NCI-H2081 treated with DMSO at 0.1 percent for 48 hours (cell line): ENCODE measurements around the gene FSTL4.

Source experiments
- DNase-seq: peaks from one replicate; lab custom pipeline; 2025; lab: John Stamatoyannopoulos, UW

The FSTL4 gene

DNA sequence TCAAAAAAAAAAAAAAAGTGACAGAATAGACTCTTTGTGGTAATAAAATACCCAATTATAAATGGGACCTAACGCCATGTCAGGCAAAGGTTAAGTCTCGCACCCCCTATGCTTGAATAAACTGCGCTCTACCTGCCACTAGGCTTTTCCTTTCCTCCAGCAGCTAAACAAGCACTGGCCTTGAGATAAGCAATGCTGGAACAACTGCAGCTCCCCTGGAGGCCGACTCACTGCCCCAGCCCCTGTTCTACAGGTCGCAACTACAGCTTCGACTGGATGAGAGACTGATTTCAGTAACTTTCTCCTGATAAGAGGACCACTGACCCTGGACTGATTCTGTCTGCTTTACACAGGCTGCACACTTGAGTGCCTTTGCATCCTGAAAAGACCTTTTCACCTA, 350.3 kb downstream of the FSTL4 start:
- no peak for DNase-seq

DNA sequence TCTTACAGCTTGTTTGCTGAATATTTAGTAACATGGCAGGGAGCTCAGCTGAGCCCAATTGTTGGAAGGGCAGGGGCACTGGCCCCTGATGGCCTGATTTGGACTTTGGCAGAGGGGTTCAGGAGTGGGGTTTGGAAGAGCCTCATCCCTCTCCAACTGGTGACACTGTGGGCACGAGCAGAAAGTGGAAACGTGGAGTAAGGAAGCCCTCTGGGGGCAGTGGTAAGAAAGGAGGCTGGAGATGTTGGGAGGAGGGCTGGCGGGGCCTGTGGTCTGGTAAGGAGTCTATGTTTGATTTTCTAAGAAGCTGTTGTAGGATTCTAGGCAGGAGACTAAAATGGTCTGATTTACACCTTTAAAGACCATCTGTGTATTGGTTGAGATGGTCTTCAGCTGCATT, 351.6 kb downstream of the FSTL4 start:
- DNase-seq: no peak

DNA sequence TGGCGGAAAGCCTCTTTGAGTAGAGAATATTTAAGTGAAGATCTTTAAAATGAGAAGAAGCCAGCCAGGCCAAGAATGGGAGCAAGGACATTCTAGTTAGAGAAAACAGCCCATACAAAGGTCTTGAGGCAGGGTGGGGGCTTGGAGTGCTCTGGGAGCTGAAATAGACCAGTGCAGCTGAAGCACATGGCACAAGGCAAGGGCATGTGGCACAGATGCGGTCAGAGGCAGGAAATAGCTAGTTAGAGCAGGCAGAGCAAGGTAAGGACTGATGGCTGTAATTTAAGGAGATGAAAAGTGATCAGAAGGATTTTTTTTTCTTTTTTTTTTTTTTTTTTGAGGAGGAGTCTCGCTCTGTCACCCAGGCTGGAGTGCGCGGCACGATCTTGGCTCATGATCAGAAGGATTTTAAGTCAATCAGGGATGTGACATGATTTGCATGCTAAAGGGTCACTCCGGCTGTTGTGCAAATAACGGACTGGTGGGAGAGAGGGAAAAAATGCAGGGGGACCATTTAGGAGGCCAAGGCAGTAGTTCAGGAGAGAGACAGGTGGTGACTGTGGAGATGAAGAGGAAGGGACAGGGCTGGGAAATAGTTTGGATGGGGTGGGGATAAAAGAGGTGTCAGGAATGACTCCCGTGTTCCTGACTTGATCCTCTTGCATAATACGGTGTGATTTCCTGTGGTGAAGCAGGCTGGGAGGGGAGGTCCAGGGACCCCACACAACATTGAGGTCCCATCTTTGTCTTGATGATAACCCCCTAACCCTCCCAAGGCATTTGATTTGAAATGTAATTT, 352.9 kb downstream of the FSTL4 start:
- no peak for DNase-seq

DNA sequence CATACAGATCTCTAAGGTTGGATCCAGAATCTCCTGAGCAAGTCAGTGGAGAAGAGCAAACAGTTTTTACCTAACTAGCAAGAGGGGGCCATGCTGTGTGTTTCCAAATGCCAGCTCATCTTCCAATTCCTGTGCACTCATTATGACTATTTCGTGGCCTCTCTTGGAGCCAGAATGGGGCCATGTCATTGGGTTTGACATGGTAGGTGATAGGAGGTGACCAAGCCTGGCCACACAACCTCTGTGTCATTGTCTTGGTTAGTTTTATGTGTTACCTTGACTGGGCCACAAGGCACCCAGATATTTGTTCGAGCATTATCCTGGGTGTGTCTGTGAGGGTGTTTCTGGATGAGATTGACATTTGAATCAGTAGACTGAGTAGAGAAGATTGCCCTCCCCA, 354.4 kb downstream of the FSTL4 start:
- DNase-seq: no peak

DNA sequence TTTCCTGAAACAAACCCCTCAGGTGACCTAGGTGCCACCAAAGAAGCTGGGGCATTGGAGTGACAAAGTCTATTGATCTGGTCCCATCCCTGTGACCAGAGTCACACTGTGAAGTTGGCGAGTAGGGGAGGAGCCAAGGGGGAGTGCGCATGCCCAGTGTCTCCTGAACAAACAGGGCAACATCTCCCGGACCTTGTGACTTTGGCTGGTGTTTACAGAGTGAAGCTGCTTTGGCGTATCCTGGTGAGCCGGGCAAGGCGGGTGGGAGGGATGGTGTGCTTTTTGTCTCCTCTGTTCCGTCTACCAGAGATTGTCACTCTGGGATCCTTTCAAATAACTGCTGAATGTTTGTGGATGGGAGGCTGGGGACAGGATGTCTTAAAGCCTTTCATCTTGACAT, 356.1 kb downstream of the FSTL4 start:
- DNase-seq: no peak

DNA sequence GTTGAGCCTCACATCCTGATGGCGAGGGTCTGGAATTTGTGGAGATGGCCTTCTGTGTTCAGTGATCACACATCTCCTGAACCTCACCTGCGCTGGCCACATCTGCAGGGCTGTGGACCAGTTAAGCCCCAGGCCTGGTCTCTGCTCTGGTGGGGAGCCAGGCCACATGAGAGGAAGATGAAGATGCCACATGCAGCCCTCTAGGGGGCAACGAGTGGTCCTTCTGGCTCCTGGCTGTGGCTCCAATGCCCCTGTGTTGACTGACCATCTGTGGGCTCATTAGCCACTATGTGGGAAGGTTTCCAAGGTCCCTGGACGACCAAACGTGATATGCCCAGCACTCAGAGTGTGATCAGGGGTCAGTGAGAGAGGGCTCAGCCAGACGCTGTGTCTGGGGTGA, 357.5 kb downstream of the FSTL4 start:
- DNase-seq: no peak

DNA sequence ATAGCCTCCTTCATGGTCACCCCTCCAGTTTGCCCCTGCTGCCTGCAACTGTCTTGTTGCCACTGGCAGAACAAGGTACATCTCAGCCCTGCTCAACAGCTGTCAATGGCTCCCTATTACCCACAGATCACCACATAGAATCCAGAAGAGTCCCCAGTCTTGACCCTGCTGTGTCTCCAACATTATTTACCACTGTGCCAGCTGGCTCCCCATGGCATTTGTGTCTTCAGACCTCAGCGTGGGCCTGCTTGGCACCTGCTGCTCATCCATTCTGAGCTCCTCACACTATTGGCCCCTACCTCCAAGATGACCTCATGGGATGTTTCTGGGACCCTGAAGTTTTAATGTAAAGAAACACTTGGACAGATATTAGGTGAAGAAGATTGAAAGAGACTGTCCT, 358.7 kb downstream of the FSTL4 start:
- DNase-seq: no peak

DNA sequence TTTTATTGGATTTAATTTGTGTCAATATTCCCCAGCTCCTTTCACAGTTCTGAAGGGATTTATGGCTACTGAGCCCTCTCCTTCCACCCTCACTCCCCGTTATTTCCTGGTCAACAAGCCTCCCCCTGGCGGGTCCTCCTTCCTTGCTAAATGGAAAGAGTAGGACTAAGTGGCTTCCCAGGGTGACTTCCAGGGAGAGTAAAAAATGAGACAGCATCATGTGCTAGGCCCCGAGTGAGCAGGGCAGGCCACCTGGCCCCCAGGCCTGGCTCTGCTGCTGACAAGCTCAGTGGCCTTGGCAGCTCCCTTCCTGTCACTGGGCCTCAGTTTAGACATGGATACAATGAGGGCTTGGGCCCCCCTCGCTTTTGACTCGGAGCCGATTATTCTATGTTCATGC, 359.3 kb downstream of the FSTL4 start:
- DNase-seq: no peak

DNA sequence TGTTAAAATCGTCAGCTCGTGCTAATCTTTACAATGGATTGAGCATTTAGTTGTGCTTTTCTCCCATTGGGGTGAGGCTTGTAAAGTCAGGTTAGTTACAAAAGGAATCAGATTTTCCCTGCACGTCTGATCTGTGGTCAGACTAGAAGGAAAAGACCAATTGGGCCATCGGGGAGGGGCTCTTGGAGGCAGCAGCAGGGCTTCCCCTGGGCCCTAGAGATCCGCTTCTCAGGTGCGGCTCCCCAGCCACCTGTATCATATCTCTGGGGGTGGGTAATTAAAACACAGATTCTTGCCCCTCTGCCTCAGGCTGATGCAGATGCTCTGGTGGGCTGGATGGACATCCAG, 360.2 kb downstream of the FSTL4 start:
- no peak for DNase-seq

DNA sequence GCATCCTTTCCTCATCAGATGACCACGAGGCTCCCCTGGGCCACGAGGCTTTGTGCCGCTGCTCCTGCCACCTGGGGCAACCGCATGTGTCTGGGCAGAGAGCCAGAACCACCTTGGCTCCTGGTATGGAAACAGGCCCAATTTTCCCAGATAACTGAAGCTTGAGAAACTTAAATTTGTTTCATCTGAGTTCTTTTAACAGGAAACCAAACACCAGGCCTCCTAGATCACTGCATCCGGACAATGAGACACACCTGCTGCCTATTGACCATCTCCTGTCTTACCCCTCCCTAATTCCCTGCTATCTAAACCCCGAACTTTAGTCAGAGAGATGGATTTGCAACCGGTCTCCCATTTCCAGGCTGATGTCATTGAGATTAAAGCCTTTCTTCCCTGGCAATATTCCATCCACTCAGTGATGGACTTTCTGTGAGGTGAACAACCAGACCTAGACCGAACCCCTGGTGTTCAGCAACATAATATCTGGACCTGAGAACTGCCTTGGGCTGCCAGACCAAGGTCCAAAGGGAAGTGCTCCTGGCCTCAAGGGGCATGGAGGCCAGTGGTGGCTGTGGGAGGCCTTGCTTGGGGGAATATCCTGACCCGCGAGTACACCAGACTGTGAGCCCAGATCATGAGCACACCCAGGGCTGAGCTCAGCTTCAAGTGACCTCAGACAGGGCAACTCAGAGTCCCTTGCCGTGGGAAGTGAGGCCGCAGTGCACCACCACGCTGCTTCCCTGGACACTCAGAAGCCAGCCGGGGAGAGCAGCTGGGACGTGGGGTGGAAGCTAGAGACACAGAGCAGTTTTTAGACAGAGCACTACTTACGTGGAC, 360.8 kb downstream of the FSTL4 start:
- no peak for DNase-seq

DNA sequence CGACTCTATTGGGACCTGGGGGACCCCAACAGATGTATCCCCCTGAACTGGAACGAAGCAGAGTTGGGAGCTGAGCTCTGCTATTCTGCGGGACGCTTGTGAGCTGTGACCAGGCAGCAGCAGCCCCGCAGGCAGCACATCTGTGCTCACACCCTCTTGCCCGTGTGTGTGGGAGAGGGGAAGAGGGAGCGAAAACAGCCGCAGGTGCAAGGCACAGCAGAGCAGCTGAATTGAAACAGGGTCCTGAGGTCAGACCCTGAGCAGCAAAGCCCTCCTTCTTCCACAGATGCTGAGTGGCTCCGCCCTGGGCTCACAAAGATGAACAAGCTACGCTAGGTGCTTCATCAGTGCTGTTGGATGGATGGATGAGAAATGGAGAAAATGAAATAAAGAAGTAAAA, 361.8 kb downstream of the FSTL4 start:
- no peak for DNase-seq

DNA sequence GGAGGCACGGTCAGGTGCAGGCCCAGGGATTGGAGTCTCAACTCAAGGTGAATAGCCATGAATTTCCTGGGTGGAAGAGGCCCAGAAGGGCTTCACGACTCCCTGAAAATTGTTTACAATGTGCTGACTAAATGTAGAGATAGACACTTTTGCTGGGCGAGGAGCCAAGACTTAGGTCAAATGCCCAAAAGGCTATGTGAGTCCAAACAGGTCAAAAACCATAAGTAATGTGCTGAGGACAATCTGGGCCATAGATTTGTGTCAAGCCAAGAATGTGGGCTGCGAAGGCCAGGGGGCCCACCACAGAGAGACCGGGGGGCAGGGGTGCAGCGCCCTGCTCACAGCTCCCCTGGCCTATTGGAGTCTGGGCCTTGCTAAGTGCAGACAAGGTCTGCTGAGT, 362.7 kb downstream of the FSTL4 start:
- no peak for DNase-seq

DNA sequence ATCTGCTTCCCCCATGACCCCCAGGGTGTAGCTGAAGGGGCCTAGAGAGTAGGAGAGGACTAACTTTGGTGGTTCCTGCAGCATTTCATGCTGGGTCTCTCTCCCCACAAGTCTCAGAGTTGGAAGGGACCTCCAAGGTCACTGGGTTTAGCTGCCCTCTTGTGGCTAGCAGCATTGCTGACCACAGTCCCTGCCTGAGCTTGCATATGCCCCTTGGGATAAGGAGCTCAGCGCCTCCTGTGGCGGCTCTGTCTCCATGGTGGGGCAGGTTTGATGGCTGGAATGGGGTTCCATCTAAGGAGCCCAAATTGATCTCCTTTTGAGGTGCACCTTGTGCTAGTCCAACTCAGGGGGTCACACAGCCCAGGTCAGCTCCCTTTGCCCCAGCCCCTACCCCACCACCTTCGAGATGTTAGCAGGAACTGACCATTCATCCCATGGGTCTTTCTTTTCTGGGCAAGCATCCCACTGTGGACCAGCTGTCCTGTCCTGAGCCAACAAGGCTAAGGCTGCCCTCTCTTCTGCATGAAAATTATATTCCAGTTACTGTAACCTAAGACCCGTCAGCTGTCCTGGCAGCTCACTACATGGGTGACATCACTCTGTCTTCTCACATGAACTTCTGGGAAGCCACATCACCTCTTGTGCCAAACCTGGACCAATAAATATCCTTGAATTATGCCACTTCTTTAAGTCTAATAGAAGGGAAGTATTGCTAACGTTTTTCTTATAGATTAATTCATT, 364.3 kb downstream of the FSTL4 start:
- no peak for DNase-seq

DNA sequence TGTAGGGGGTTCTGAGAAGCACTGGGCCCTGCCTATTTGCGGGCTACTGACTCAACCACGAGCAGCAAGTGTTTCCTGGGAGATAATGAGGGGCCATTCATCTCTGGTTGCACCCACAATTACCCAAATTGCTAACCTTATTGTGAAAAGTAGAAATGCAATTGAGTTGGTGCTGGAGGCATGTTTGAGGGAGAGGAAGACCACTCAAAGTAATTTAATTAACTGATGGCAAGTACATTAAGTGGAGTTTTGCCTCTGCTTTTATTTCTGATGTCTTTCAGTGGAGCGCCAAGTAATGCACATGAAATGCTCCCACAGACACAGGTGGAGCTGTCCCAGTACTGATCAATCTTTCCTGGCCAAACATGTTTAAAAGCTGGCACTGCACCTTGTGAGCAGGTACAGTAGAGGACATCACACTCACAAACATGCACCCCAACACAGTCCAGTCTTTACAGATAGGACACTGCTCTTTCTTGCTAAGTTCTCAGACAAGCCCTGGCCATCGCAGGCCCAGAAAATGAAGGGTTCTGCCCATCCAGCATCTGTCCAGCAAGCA, 365.1 kb downstream of the FSTL4 start:
- no peak for DNase-seq

DNA sequence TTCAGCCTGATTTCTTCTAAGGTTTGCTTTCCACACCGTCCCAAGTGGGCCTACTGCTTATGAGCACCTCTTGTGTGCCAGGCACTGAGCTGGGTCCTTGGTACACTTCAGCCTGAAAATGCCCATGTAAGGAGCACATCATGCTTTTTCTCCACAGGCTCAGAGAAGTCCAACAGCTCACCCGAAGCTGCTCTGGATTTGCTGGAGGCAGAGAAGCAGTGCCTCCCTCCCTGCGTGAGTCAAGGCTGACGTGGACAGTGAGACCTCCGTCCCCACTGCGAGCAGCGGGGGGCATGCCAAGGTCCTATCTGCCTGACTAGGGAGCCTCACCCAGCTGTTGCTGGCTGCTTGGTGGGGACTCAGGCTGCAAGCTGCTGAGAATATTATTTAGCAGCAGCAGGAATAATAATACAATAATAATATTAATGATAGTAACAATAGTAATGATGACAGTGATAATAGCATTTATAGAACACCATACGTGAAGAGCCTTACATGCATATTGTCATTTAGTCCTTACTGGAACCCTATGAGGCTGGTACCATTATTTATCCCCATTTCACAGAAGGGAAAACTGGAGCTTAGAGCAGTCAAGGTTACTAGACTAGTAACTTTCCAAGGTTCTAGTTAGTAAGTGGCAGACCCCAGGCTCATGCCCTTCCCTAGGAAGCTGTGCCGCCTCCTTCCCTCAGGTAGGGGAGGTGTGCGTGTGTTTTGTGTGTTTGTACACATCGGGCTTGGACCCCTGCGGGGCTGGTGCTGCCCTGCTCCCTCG, 365.8 kb downstream of the FSTL4 start:
- DNase-seq: no peak

DNA sequence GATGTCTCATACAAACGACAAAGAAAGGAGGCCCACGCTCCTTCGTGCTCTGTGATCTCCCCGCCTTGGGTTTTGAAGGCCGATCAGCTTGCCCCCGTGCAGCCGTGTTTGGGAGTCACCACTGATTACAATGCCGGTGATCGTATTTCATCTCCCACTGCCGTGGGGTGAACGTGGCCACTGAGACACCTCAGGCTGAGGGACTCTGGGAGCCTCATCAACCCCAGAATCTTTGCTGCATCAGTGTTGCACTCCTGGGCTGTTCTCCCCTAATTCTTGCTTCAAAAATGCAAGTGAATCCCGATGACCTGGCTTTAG, 366.3 kb downstream of the FSTL4 start:
- no peak for DNase-seq

DNA sequence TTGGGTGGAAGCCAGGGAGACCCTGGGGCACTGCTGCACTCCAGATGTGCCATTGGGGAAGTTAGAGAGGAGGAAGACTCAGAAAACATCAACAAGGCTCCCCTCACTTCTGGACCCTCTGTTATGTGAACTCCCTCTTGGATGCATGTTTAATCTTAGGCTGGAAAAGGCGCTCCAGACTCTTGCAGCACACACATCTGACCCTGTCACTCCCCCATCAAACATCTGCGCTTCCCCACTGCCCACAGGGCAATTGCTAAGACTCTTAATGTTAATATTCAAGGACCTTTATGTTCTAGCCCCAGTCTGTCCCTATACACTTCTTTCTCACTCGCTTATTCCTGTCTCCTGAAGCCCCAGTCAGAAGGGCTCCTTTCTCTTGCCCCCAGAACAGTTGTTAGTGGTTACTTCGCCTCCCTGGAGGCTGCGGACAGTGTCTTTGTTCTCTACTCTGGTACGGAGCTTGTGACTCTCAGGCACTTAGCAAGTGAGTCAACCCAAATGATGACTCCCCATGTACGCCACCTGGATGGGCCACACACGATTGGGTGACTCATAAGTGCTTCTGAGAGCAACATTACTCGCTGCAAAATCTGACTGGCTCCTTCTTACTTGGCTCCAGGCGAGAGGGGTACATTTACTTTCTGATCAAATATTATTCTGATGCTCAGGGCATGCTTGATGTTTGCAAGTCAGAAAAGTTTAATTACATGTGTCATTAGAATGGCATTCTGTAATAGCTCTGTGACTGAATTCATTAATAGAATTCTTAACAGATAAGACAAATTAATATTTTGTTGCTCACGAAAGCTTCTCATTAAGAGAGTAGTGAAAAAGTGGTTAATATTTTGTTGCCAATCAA, 366.9 kb downstream of the FSTL4 start:
- DNase-seq: no peak

DNA sequence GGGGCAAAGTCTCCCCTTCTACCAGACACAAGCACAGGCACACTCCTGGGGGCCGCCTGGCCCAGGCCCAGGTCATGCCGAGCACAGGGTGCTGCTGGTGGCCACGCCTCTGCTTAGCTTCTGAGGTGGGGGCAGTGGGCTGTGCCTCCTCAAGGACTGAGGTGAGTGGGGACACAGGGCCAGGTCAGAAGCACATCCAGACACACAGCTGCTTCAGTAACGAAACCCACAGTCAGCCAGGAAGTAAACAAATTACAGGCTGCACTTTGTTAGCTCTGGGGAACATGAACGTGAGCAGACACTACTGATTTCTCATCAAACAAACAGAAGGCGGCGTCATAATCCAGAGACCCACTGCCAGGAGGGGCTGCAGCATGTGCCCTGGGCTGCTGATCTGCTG, 368.1 kb downstream of the FSTL4 start:
- DNase-seq: no peak

DNA sequence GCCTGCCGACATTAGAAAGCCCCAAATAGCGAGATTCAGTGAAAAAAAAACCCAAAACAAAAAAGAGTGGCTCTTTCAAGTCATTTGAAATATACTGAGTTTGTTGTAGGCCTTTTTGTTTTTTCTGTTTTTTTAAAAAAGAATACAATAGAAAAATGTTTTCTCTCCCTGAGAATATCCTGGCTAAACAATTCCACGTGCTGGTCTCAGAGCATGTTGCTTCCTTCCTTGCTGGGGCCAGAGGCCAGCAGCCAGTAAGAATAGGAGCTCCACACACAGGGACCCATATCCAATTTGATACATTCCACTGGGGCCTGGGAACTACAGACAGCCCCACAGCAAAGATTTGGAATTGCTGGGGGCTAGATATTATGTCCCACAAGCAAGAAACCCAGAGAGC, 369.1 kb downstream of the FSTL4 start:
- no peak for DNase-seq

DNA sequence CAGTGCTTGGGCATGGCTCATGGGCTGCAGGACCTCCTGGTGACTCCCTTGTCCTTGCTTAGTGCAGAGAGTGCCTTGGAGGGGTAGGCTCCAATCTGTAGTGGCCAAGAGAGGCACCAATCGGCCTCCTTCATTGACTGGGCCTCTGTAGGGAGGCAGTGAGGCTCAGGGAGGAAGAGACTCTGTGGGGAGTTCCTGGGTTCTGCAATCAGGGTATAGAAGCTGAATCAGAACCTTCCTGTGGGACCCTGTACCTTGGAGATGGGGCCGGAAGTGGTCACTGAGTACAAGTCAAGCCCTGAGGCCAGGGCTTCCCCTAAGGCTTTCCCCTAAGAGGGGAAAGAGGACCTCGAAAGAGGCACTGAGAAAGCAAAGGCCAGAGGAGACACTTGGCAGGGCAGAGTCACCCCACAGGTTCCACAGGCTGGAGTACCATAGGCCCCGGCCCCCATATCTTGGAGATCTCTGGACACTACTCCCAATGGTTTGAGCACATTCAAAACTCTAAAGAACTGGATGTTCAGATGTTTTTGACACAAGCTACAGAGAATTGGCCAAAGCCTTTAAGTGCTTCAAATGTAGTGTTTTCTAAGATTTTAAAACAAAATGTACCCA, 370.0 kb downstream of the FSTL4 start:
- DNase-seq: no peak
